ENCODE data around the gene SKI.

Gene SKI

DNA sequence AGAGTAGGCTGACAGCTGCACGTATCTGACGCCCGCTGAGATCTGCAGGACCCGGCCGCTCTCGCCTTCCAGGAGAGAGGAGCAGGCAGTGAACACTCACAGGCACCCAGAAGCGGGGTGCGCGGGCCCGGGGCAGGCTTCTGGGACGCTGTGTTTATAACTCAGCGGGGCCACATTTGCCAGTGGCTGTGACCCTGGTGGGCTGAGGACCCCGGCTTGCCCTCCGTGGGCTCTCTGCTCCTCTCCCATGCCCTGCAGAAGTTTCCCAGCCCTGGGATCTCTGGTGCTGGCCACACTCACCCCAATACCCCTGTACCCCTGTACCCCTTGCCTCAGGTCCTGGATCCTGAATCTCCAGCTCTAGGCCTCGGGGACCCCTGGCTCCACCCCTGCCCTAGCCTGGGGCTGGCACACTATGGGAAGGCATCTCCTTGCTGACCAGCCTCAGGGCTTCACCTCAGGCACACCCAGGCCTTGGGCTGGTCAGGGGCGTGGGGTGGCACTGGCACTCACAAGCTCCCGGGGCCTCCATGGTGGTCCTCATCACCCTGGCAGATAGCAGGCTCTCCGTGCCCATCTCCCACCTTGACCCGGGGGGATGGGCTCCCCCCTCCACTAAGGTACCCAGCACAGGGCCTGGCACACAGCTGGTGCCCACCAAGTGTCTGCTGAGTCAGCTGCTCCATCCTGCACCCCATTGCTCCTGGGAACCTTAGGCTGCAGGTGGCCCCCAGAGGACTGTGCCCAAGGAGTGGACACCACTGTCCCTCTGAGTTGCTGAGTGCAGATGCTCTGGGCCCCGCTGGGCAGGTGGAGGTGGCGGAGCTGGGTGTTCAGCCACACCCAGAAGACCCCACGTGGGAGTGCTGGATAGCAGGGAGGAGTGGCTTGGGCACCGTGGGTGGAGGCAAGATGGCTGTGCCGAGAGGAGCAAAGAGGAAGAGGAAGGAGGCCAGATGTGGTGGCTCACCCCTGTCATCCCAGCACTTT is 130.8 kb downstream of the SKI start:
- POLR2A ChIA-PET: no interaction called here

More for the DNA sequence above, 130.8 kb downstream of the SKI start:
- no peak for DNase-seq (ENCODE audit: extremely low spot score)
- CTCF ChIA-PET: no interaction called here
- TF ChIP-seq, protein P1, sequence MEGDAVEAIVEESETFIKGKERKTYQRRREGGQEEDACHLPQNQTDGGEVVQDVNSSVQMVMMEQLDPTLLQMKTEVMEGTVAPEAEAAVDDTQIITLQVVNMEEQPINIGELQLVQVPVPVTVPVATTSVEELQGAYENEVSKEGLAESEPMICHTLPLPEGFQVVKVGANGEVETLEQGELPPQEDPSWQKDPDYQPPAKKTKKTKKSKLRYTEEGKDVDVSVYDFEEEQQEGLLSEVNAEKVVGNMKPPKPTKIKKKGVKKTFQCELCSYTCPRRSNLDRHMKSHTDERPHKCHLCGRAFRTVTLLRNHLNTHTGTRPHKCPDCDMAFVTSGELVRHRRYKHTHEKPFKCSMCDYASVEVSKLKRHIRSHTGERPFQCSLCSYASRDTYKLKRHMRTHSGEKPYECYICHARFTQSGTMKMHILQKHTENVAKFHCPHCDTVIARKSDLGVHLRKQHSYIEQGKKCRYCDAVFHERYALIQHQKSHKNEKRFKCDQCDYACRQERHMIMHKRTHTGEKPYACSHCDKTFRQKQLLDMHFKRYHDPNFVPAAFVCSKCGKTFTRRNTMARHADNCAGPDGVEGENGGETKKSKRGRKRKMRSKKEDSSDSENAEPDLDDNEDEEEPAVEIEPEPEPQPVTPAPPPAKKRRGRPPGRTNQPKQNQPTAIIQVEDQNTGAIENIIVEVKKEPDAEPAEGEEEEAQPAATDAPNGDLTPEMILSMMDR (IDR thresholded peaks at IDR 0.05; ENCODE audit: control extremely low read depth, extremely low read depth, low read depth, missing control alignments): no peak
